ENCODE results near the gene LPO. TPM values are rescaled to one million over a fixed set of nuclear protein-coding genes. Genes with fewer than 3 reads are reported as not detected.

Gene LPO
- total RNA-seq (2014; rRNA removed; shearing (Covaris generic)), result 0.06 TPM in 1 of 2 replicates, not detected in the other

- no peak for DNase-seq (ENCODE audit: low read depth)
Measured at GRCh38 chr17:58238147-58238634, at the start of gene LPO. TSS of gene LPO (plus strand) at chr17:58238584. CDS start at chr17:58242980, 4,396 bp downstream.

- peak; percentile 93 for DNase-seq (ENCODE audit: low read depth)
Measured at GRCh38 chr17:58189436-58190146, 48.8 kb upstream of the LPO start.

GRCh38 chr17:58191241-58191896, 47.0 kb upstream of the LPO start:
- DNase-seq (ENCODE audit: low read depth), result no peak

GRCh38 chr17:58192612-58193011, 45.8 kb upstream of the LPO start, which contains the start of gene EPX:
TSS of gene EPX (plus strand) at chr17:58192726. CDS start at chr17:58192847, 121 bp downstream.
- no peak for DNase-seq (ENCODE audit: low read depth)

GRCh38 chr17:58193641-58194255, 44.6 kb upstream of the LPO start:
- DNase-seq (ENCODE audit: low read depth), result no peak

GRCh38 chr17:58195518-58196123, 42.8 kb upstream of the LPO start:
- no peak for DNase-seq (ENCODE audit: low read depth)

GRCh38 chr17:58196610-58197009, 41.8 kb upstream of the LPO start:
- DNase-seq (ENCODE audit: low read depth), result no peak

- peak; percentile 77 for DNase-seq (ENCODE audit: low read depth)
Measured at GRCh38 chr17:58200024-58200633, 38.3 kb upstream of the LPO start.

- DNase-seq (ENCODE audit: low read depth), result no peak
Measured at GRCh38 chr17:58202859-58203258, 35.5 kb upstream of the LPO start.

GRCh38 chr17:58204796-58205195, 33.6 kb upstream of the LPO start:
- DNase-seq (ENCODE audit: low read depth), result no peak

- DNase-seq (ENCODE audit: low read depth), result no peak
Measured at GRCh38 chr17:58205936-58206335, 32.4 kb upstream of the LPO start.

- DNase-seq (ENCODE audit: low read depth), result no peak
Measured at GRCh38 chr17:58207451-58207850, 30.9 kb upstream of the LPO start.

- no peak for DNase-seq (ENCODE audit: low read depth)
Measured at GRCh38 chr17:58208344-58208743, 30.0 kb upstream of the LPO start.

GRCh38 chr17:58210922-58211321, 27.5 kb upstream of the LPO start:
- DNase-seq (ENCODE audit: low read depth), result no peak

- DNase-seq (ENCODE audit: low read depth), result no peak
Measured at GRCh38 chr17:58215685-58216084, 22.7 kb upstream of the LPO start.

- DNase-seq (ENCODE audit: low read depth), result no peak
Measured at GRCh38 chr17:58217766-58218165, 20.6 kb upstream of the LPO start.

- peak; percentile 95 for DNase-seq (ENCODE audit: low read depth)
Measured at GRCh38 chr17:58219007-58219788, 19.2 kb upstream of the LPO start, which contains the start of gene MKS1. TSS of gene MKS1 (minus strand) at chr17:58219255. CDS start at chr17:58219230, 25 bp downstream.

- DNase-seq (ENCODE audit: low read depth), result no peak
Measured at GRCh38 chr17:58219789-58220183, 18.6 kb upstream of the LPO start.

- peak; percentile 62 for DNase-seq (ENCODE audit: low read depth)
Measured at GRCh38 chr17:58224315-58224714, 14.1 kb upstream of the LPO start.

GRCh38 chr17:58227733-58228132, 10.7 kb upstream of the LPO start:
- no peak for DNase-seq (ENCODE audit: low read depth)

GRCh38 chr17:58228679-58229078, 9.7 kb upstream of the LPO start:
- no peak for DNase-seq (ENCODE audit: low read depth)

Data from Daoy (cell line).